NCI-H82 (cell line): ENCODE data around the gene JMJD4.

Experiments used
- DNase-seq: peaks from one replicate; lab custom pipeline; 2025; lab: John Stamatoyannopoulos, UW

JMJD4 gene

GRCh38 chr1:227734856-227735538 lies at the start of gene JMJD4, which contains the start of gene SNAP47:
JMJD4 (minus strand) TSS chr1:227735302; CDS start chr1:227735273, 29 bp downstream.
SNAP47 (plus strand) TSS chr1:227735435; CDS start chr1:227747737, 12,302 bp downstream.
- DNase-seq = peak; percentile 96

GRCh38 chr1:227782226-227782625 lies 47.1 kb upstream of the JMJD4 start:
- DNase-seq = no peak

GRCh38 chr1:227781314-227781930 lies 46.3 kb upstream of the JMJD4 start:
- DNase-seq = no peak

GRCh38 chr1:227780101-227781044 lies 45.3 kb upstream of the JMJD4 start:
- DNase-seq = no peak

- no peak for DNase-seq
Observed at GRCh38 chr1:227779685-227780084, 44.6 kb upstream of the JMJD4 start.

- DNase-seq = no peak
Observed at GRCh38 chr1:227779021-227779441, 43.9 kb upstream of the JMJD4 start.

- no peak for DNase-seq
Observed at GRCh38 chr1:227778401-227778947, 43.4 kb upstream of the JMJD4 start.

- no peak for DNase-seq
Observed at GRCh38 chr1:227777646-227778045, 42.5 kb upstream of the JMJD4 start.

GRCh38 chr1:227777156-227777555 lies 42.1 kb upstream of the JMJD4 start:
- DNase-seq = no peak

GRCh38 chr1:227776331-227776771 lies 41.2 kb upstream of the JMJD4 start:
- no peak for DNase-seq

GRCh38 chr1:227775841-227776240 lies 40.7 kb upstream of the JMJD4 start:
- DNase-seq = no peak

GRCh38 chr1:227774821-227775661 lies 39.9 kb upstream of the JMJD4 start:
- no peak for DNase-seq

GRCh38 chr1:227774051-227774731 lies 39.1 kb upstream of the JMJD4 start:
- DNase-seq = no peak

GRCh38 chr1:227773558-227773957 lies 38.5 kb upstream of the JMJD4 start:
- no peak for DNase-seq

- DNase-seq = no peak
Observed at GRCh38 chr1:227771771-227772170, 36.7 kb upstream of the JMJD4 start.

GRCh38 chr1:227771326-227771725 lies 36.2 kb upstream of the JMJD4 start:
- DNase-seq = no peak

- no peak for DNase-seq
Observed at GRCh38 chr1:227770812-227771211, 35.7 kb upstream of the JMJD4 start.

- no peak for DNase-seq
Observed at GRCh38 chr1:227769936-227770494, 34.9 kb upstream of the JMJD4 start.

- DNase-seq = no peak
Observed at GRCh38 chr1:227769047-227769935, 34.2 kb upstream of the JMJD4 start.
